ENCODE data around the gene PTTG2. TPM values are rescaled to one million over a fixed set of nuclear protein-coding genes. Genes with fewer than 3 reads are reported as not detected.

PTTG2 gene
- total and polyA plus RNA-seq, 2 of the 4 experiments (the other 2 are of a cell fraction), result not detected

DNA sequence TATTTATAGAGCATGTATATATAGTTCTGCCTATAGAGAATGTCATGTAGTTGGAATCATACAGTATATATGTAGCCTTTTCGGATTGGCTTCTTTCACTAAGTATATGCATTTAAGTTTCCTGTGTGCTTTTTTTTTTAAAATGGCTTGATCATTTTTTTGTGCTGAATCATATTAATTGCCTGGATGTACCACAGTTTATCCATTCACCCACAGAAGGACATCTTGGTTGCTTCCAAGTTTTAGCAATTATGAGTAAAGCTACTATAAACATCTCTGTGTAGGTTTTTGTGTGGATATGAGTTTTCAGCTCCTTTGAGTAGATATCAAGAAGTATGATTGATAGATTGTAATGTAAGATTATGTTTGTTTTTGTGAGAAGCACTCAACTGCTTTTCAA, 23.8 kb downstream of the PTTG2 start:
- peaks cover 21% of the 10 kb centered on the region for H3K9me1 ChIP-seq (ENCODE audit: insufficient read depth, low read length)
- no peak overlapping the region for H3K9ac ChIP-seq (ENCODE audit: low read depth, low read length)
- dilution Hi-C loops (cut with HindIII; ENCODE audit: low sequenced_read_pairs, unreplicated experiment) (no loop called here), intact Hi-C loops (cut with micrococcal nuclease) (no loop called here), in situ Hi-C loops (cut with MboI; ENCODE audit: low sequenced_read_pairs) (no loop called here)
- no peak overlapping the region for H3K4me2 ChIP-seq (ENCODE audit: low read depth, low read length)
- H3K4ac ChIP-seq (ENCODE audit: low read depth, low read length), result no peak overlapping the region
- ChIA-PET CTCF (no interaction called here), POLR2A (ENCODE audit: unreplicated experiment) (interaction anchor here (0.6 kb wide), 1 partner anchor 8 kb away, joined by 3 read pairs; no protein-coding TSS in a partner anchor)
- peaks cover 23 to 58% of the 10 kb centered on the region in 2 experiments; a peak in 3 of 4 replicates for H3K79me1 ChIP-seq (ENCODE audit: low read depth in 1 of 2, low read length in 2 of 2)
- H3K4me1 ChIP-seq (ENCODE audit: control insufficient read depth, insufficient read depth, low read length), result peaks cover 11% of the 10 kb centered on the region
- no peak overlapping the region for H2BK15ac ChIP-seq (ENCODE audit: low read depth, low read length)
- ATAC-seq (ENCODE audit: low read depth) (no peak), DNase-seq (peak; percentile 31)
- no peak overlapping the region for H2BK5ac ChIP-seq (ENCODE audit: low read depth, low read length, poor library complexity, severe bottlenecking)
- H2BK20ac ChIP-seq (ENCODE audit: low read depth, low read length), result no peak overlapping the region
- H4K91ac ChIP-seq (ENCODE audit: insufficient read depth, low read depth, low read length), result no peak overlapping the region
- H2AFZ ChIP-seq (replicated peaks; ENCODE audit: low read length, poor library complexity), result no peak overlapping the region
- H2BK120ac ChIP-seq (ENCODE audit: low read depth, low read length), result no peak overlapping the region
- H2AK5ac ChIP-seq (ENCODE audit: low read depth, low read length), result no peak overlapping the region
- no peak overlapping the region for H3K14ac ChIP-seq (replicated peaks; ENCODE audit: low read depth, low read length)
- H3K27ac ChIP-seq (ENCODE audit: insufficient read depth, low read length), result no peak overlapping the region
- no peaks in the 10 kb centered on the region for H3K27me3 ChIP-seq (ENCODE audit: control insufficient read depth, insufficient read depth, low read length)
- no peak overlapping the region for H2AK9ac ChIP-seq (replicated peaks; ENCODE audit: low read depth, low read length, poor library complexity)
- no peak overlapping the region for H3K18ac ChIP-seq (ENCODE audit: low read depth, low read length)
- H4K20me1 ChIP-seq (ENCODE audit: insufficient read depth, low read length), result peaks cover 12% of the 10 kb centered on the region; the same call in 1 of the 2 replicates
- H3K23ac ChIP-seq (ENCODE audit: low read depth, low read length), result no peak overlapping the region
- no CpG with 5 or more reads among the region's 1 CpG for WGBS, 2 experiments (ENCODE audit: extremely low coverage in 2 of 2, insufficient read length in 1 of 2)
- H3K9me3 ChIP-seq (ENCODE audit: control insufficient read depth, insufficient read depth, low read length), result no peaks in the 10 kb centered on the region
- BruUV-seq (replicated peaks), result no TSS peak
- no peak overlapping the region for H4K8ac ChIP-seq (ENCODE audit: low read depth in 2 of 2, low read length in 2 of 2)
- no peak overlapping the region for H3K4me3 ChIP-seq (ENCODE audit: insufficient read depth, low read depth, low read length)
- H3K36me3 ChIP-seq (ENCODE audit: control insufficient read depth, insufficient read depth, low read length), result no peaks in the 10 kb centered on the region
- no peak overlapping the region for H4K5ac ChIP-seq (ENCODE audit: low read depth, low read length)
- H3K56ac ChIP-seq (ENCODE audit: extremely low read depth, insufficient read depth, low read length), result no peak overlapping the region
- TF ChIP-seq MAZ (IDR thresholded peaks at IDR 0.05; ENCODE audit: borderline replicate concordance, low read depth, low read length), result no peak
- no peak for TF ChIP-seq CEBPB (IDR thresholded peaks at IDR 0.05; ENCODE audit: low read depth, low read length)
